Measurements from ENCODE around the gene FGF18. TPM values are rescaled to one million over a fixed set of nuclear protein-coding genes. Genes with fewer than 3 reads are reported as not detected.

FGF18 gene
- total RNA-seq, 1 donor from 2014 or later, result 1.2 TPM

- peaks cover 11% of the 10 kb centered on the region for H3K4me1 Mint-ChIP-seq (ENCODE audit: low read depth, unreplicated experiment)
- Histone ChIP-seq H3K27ac (ENCODE audit: low read depth, low read length) (no peak overlapping the region), H4K20me1 (ENCODE audit: insufficient read depth, low read length) (no peaks in the 10 kb centered on the region), H3K9ac (ENCODE audit: low read length) (peak overlapping the region; percentile 23), H2AFZ (ENCODE audit: low read depth, low read length) (peak overlapping the region; percentile 60), H3K27me3 (ENCODE audit: insufficient read depth, low read length) (peaks cover 4% of the 10 kb centered on the region), H3K79me2 (ENCODE audit: insufficient read depth, low read length) (no peaks in the 10 kb centered on the region), H3K9me3 (ENCODE audit: insufficient read depth, low read depth, low read length) (no peaks in the 10 kb centered on the region), H3K4me1 (ENCODE audit: insufficient read depth, low read length) (peaks cover 17% of the 10 kb centered on the region), H3K4me3 (ENCODE audit: insufficient read depth, low read depth, low read length) (no peak overlapping the region), H3K4me2 (ENCODE audit: low read length) (peak overlapping the region; percentile 74), H3K36me3 (ENCODE audit: insufficient read depth, low read length) (no peaks in the 10 kb centered on the region)
- H3K9me3 Mint-ChIP-seq (ENCODE audit: unreplicated experiment), result peaks cover 5% of the 10 kb centered on the region
- H3K27me3 Mint-ChIP-seq (ENCODE audit: low read depth, unreplicated experiment), result peaks cover 12% of the 10 kb centered on the region
- no peak for TF ChIP-seq CTCF (IDR thresholded peaks at IDR 0.05; ENCODE audit: insufficient read depth, low read depth, low read length)
- TF ChIP-seq EZH2 (IDR thresholded peaks at IDR 0.05; ENCODE audit: insufficient read depth, low read length), result no peak
- no peak overlapping the region for H3K4me3 Mint-ChIP-seq (ENCODE audit: unreplicated experiment)
- FAIRE-seq (no peak), DNase-seq (ENCODE audit: low read depth) (no peak)
- H3K27ac Mint-ChIP-seq (ENCODE audit: unreplicated experiment), result peak overlapping the region; percentile 87
- peaks cover 2% of the 10 kb centered on the region for H3K36me3 Mint-ChIP-seq (ENCODE audit: low read depth, unreplicated experiment)
Observed at GRCh38 chr5:171493646-171494393, 74.4 kb downstream of the FGF18 start.

- TF ChIP-seq CTCF (IDR thresholded peaks at IDR 0.05; ENCODE audit: insufficient read depth, low read depth, low read length) (no peak), EZH2 (IDR thresholded peaks at IDR 0.05; ENCODE audit: insufficient read depth, low read length) (no peak)
- Histone ChIP-seq H3K9ac (ENCODE audit: low read length) (peak overlapping the region; percentile 23), H3K9me3 (ENCODE audit: insufficient read depth, low read depth, low read length) (no peaks in the 10 kb centered on the region), H3K27me3 (ENCODE audit: insufficient read depth, low read length) (no peaks in the 10 kb centered on the region), H2AFZ (ENCODE audit: low read depth, low read length) (peak overlapping the region; percentile 60), H3K79me2 (ENCODE audit: insufficient read depth, low read length) (no peaks in the 10 kb centered on the region), H3K36me3 (ENCODE audit: insufficient read depth, low read length) (no peaks in the 10 kb centered on the region), H3K4me1 (ENCODE audit: insufficient read depth, low read length) (peaks cover 17% of the 10 kb centered on the region), H4K20me1 (ENCODE audit: insufficient read depth, low read length) (no peaks in the 10 kb centered on the region), H3K4me2 (ENCODE audit: low read length) (peak overlapping the region; percentile 74), H3K27ac (ENCODE audit: low read depth, low read length) (no peak overlapping the region), H3K4me3 (ENCODE audit: insufficient read depth, low read depth, low read length) (no peak overlapping the region)
- Mint-ChIP-seq H3K9me3 (ENCODE audit: unreplicated experiment) (no peaks in the 10 kb centered on the region), H3K4me1 (ENCODE audit: low read depth, unreplicated experiment) (peaks cover 11% of the 10 kb centered on the region), H3K4me3 (ENCODE audit: unreplicated experiment) (no peak overlapping the region), H3K27me3 (ENCODE audit: low read depth, unreplicated experiment) (peaks cover 15% of the 10 kb centered on the region), H3K36me3 (ENCODE audit: low read depth, unreplicated experiment) (peaks cover 2% of the 10 kb centered on the region), H3K27ac (ENCODE audit: unreplicated experiment) (peak overlapping the region; percentile 87)
- FAIRE-seq (no peak), DNase-seq (ENCODE audit: low read depth) (peak; percentile 77)
Observed at GRCh38 chr5:171494452-171495121, 75.1 kb downstream of the FGF18 start.
